ENCODE results near the gene TMEM131.
"Not testable (repeated sequence)": the region's sequence is repeated elsewhere in the genome, so short reads cannot be mapped to it uniquely, and the experiment has no call there.

DNA sequence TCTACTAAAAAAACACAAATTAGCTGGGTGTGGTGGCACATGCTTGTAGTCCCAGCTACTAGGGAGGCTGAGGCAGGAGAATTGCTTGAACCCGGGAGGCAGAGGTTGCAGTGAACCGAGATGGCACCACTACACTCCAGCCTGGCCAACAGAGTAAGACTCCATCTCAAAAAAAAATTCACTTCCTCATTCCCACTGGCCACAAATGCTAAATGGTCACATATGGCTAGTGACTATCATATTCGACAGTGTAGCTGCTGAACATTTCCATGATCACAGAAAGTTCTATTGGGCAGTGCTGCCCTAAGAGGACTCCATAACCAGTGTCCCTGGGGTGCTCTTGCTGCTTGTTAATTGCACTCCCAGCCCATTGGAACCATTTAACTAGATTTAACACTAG lies 26.3 kb upstream of the TMEM131 start:
- TF ChIP-seq, protein P1, sequence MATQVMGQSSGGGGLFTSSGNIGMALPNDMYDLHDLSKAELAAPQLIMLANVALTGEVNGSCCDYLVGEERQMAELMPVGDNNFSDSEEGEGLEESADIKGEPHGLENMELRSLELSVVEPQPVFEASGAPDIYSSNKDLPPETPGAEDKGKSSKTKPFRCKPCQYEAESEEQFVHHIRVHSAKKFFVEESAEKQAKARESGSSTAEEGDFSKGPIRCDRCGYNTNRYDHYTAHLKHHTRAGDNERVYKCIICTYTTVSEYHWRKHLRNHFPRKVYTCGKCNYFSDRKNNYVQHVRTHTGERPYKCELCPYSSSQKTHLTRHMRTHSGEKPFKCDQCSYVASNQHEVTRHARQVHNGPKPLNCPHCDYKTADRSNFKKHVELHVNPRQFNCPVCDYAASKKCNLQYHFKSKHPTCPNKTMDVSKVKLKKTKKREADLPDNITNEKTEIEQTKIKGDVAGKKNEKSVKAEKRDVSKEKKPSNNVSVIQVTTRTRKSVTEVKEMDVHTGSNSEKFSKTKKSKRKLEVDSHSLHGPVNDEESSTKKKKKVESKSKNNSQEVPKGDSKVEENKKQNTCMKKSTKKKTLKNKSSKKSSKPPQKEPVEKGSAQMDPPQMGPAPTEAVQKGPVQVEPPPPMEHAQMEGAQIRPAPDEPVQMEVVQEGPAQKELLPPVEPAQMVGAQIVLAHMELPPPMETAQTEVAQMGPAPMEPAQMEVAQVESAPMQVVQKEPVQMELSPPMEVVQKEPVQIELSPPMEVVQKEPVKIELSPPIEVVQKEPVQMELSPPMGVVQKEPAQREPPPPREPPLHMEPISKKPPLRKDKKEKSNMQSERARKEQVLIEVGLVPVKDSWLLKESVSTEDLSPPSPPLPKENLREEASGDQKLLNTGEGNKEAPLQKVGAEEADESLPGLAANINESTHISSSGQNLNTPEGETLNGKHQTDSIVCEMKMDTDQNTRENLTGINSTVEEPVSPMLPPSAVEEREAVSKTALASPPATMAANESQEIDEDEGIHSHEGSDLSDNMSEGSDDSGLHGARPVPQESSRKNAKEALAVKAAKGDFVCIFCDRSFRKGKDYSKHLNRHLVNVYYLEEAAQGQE (IDR thresholded peaks at IDR 0.05; ENCODE audit: low read depth, low read length): not testable (repeated sequence)
- TF ChIP-seq NFXL1 (IDR thresholded peaks at IDR 0.05; ENCODE audit: borderline replicate concordance); HDGF (IDR thresholded peaks at IDR 0.05); SMAD1 (IDR thresholded peaks at IDR 0.05; ENCODE audit: low read depth, partially characterized antibody); CREB1 (IDR thresholded peaks at IDR 0.05; ENCODE audit: low read depth); STAT3 (IDR thresholded peaks at IDR 0.05; ENCODE audit: low read depth, low read length); ZNF274 (IDR thresholded peaks at IDR 0.05; ENCODE audit: insufficient read depth, insufficient read length); WRNIP1 (IDR thresholded peaks at IDR 0.05; ENCODE audit: borderline replicate concordance, low read depth, low read length); CHD2 (IDR thresholded peaks at IDR 0.05; ENCODE audit: borderline replicate concordance, low read depth, low read length): not testable (repeated sequence)
- TF ChIP-seq, protein P2, sequence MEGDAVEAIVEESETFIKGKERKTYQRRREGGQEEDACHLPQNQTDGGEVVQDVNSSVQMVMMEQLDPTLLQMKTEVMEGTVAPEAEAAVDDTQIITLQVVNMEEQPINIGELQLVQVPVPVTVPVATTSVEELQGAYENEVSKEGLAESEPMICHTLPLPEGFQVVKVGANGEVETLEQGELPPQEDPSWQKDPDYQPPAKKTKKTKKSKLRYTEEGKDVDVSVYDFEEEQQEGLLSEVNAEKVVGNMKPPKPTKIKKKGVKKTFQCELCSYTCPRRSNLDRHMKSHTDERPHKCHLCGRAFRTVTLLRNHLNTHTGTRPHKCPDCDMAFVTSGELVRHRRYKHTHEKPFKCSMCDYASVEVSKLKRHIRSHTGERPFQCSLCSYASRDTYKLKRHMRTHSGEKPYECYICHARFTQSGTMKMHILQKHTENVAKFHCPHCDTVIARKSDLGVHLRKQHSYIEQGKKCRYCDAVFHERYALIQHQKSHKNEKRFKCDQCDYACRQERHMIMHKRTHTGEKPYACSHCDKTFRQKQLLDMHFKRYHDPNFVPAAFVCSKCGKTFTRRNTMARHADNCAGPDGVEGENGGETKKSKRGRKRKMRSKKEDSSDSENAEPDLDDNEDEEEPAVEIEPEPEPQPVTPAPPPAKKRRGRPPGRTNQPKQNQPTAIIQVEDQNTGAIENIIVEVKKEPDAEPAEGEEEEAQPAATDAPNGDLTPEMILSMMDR (IDR thresholded peaks at IDR 0.05 in 2 of 3, conservative IDR thresholded peaks at IDR 0.05 in 1 of 3; ENCODE audit: control insufficient read depth in 2 of 3, extremely low read depth in 1 of 3, insufficient read depth in 1 of 3, low read depth in 3 of 3, low read length in 3 of 3): not testable (repeated sequence)

Data from GM12878 (cell line).